Effector memory CD4-positive, alpha-beta T cell (primary cell): Measurements from ENCODE around the gene ZDHHC1.
"Not testable (repeated sequence)": the region's sequence is repeated elsewhere in the genome, so short reads cannot be mapped to it uniquely, and the experiment has no call there.

Experiments
- DNase-seq, 3 donors: peaks; one replicate each; pipeline ENCODE4 v3.0.0-alpha.2; 2020
- H3K27ac ChIP-seq: 2 replicates; pipeline ENCODE4 v1.7.0; 2013; ENCODE audit warnings: mild to moderate bottlenecking, low read length, moderate library complexity; ENCODE audit not compliant: insufficient read depth, poor library complexity, severe bottlenecking
- H3K27me3 ChIP-seq: replicated peaks from 2 replicates; pipeline ENCODE4 v1.7.0; 2013; ENCODE audit warnings: mild to moderate bottlenecking, low read length; ENCODE audit not compliant: insufficient read depth, control insufficient read depth, poor library complexity, severe bottlenecking
- H3K36me3 ChIP-seq: 2 replicates; pipeline ENCODE4 v1.7.0; 2013; ENCODE audit warnings: mild to moderate bottlenecking, low read length, moderate library complexity; ENCODE audit not compliant: control insufficient read depth, insufficient read depth
- H3K4me1 ChIP-seq: 2 replicates; pipeline ENCODE4 v1.7.0; 2013; ENCODE audit warnings: low read length, mild to moderate bottlenecking; ENCODE audit not compliant: control insufficient read depth, insufficient read depth, poor library complexity, severe bottlenecking
- H3K4me3 ChIP-seq: 2 replicates; pipeline ENCODE4 v1.7.0; 2013; ENCODE audit warnings: low read length, low read depth, mild to moderate bottlenecking; ENCODE audit not compliant: insufficient read depth, poor library complexity, severe bottlenecking
- H3K9me3 ChIP-seq: 2 replicates; pipeline ENCODE4 v1.7.0; 2013; ENCODE audit warnings: mild to moderate bottlenecking, low read length, moderate library complexity; ENCODE audit not compliant: control insufficient read depth

ZDHHC1 gene

GRCh38 chr16:67372664-67373063, 43.6 kb downstream of the ZDHHC1 start:
- no peak for DNase-seq

GRCh38 chr16:67370661-67371060, 45.6 kb downstream of the ZDHHC1 start:
- H3K4me3 ChIP-seq, result no peak overlapping the region
- no peaks in the 10 kb centered on the region for H3K27me3 ChIP-seq
- H3K4me1 ChIP-seq, result no peaks in the 10 kb centered on the region
- no peak overlapping the region for H3K27ac ChIP-seq
- DNase-seq, result no peak
- no peaks in the 10 kb centered on the region for H3K36me3 ChIP-seq
- H3K9me3 ChIP-seq, result no peaks in the 10 kb centered on the region

More at GRCh38 chr16:67372664-67373063, 43.6 kb downstream of the ZDHHC1 start:
- Histone ChIP-seq H3K9me3 (no peaks in the 10 kb centered on the region), H3K36me3 (no peaks in the 10 kb centered on the region), H3K4me3 (no peak overlapping the region), H3K27me3 (no peaks in the 10 kb centered on the region), H3K4me1 (no peaks in the 10 kb centered on the region), H3K27ac (no peak overlapping the region)

DNA sequence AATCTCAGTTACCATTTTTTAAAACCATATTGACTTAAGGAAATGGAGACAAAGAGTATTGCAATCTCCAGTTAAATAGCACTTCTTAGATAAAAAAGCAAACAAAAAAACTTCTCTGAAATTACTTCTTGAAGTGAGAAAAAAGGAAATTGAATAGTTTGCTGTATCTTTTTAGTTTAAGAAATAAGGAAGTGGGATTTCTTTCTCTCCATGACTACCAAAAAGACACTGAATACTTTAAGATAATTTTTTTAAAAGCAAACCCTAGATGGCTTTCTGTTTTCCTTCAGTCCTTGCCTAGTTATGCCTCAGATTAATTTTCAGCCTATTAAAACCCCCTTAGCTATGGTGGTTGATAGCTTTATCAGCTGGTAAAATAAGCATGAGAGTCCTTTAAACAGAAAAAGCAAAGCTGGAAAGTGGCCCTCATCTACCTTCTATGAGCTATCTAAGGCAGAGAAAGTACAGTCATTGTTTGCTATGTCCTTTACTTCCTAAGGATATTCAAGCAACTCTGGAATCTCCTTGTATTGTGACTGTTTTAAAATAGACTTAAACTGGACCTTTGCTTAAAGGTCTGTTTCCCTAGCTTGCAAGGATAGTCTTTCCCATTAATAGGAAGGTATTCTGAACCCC, 51.6 kb downstream of the ZDHHC1 start:
- H3K4me3 ChIP-seq, result no peak overlapping the region
- no peaks in the 10 kb centered on the region for H3K4me1 ChIP-seq
- H3K36me3 ChIP-seq, result no peaks in the 10 kb centered on the region
- H3K9me3 ChIP-seq, result no peaks in the 10 kb centered on the region
- H3K27ac ChIP-seq, result no peak overlapping the region
- H3K27me3 ChIP-seq, result no peaks in the 10 kb centered on the region
- DNase-seq, result no peak

- H3K27me3 ChIP-seq, result no peaks in the 10 kb centered on the region
- no peak overlapping the region for H3K27ac ChIP-seq
- DNase-seq, result no peak
- H3K4me1 ChIP-seq, result no peaks in the 10 kb centered on the region
- H3K36me3 ChIP-seq, result no peaks in the 10 kb centered on the region
- H3K4me3 ChIP-seq, result no peak overlapping the region
- H3K9me3 ChIP-seq, result no peaks in the 10 kb centered on the region
These were observed 55.2 kb downstream of the ZDHHC1 start for GRCh38 chr16:67361038-67361437.

DNA sequence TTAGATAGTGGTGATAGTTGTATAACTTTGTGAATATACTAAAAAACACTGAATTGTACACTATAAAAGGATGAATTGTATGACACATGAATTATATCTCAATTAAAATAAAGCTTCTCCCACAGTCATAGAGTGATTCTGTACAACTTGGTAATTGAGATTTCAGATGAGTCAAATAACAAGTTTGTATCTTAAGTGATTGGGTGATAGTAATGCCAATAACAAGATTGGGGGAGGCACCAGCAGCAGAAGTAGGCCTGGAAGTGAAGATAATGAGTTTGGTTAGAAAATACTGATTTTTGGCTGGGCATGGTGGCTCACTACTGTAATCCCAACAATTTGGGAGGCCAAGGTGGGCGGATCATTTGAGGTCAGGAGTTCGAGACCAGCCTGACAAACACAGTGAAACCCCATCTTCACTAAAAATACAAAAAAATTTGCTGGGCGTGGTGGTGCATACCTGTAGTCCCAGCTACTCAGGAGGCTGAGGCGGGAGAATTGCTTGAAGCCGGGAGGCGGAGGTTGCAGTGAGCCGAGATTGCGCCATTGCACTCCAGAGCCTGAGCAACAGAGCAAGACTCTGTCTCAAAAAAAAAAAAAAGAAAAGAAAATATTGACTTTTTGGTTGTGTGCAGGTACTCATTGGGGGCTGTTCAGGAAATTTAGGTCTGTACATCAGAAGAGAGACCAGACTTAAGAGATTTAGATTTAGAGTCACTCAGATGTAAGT, 56.6 kb downstream of the ZDHHC1 start:
- H3K36me3 ChIP-seq, H3K9me3 ChIP-seq, H3K27ac ChIP-seq, DNase-seq, H3K4me3 ChIP-seq, H3K4me1 ChIP-seq, H3K27me3 ChIP-seq: not testable (repeated sequence)

DNA sequence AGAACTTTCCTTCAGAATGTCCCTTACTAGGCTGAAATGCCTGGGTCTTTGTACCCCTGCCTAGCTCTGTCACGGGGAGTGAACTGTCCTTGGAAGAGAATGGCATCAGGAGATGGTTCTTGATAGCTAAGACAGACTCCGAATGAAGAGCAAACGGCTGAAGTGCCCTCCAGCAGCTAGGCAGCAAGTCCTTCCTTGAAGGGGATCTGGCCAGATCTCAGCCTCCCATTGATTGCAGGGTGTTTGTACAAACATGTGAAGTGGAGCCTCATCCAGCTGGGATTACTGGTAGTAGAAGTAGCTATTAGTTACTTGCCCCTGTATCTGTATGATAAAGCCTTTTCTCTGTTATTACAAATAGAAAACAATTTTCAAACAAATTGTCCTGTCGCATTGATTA, 58.7 kb downstream of the ZDHHC1 start:
- H3K27me3 ChIP-seq, result no peaks in the 10 kb centered on the region

DNA sequence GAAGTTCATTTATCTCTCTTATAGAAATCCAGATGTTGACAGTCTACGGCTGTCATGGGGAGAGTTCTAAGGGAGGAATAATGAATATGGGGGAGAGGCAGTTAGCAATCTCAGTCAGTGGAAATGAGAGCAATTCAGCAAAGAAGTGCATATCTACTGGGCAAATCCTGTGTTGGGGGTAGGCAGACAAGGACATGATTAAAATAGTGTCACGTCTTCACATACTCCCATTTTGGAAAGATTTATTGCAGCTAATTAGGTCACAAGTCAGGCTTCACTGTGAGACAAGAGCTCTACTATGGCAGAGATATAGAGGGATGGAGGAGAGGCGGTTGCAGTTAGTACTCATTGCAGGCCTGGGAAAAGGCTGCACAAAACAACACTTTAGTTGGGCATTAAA, 59.9 kb downstream of the ZDHHC1 start:
- Histone ChIP-seq H3K4me3 (no peak overlapping the region), H3K9me3 (no peaks in the 10 kb centered on the region), H3K27ac (no peak overlapping the region), H3K36me3 (no peaks in the 10 kb centered on the region), H3K27me3 (no peaks in the 10 kb centered on the region), H3K4me1 (no peaks in the 10 kb centered on the region)
- DNase-seq, result no peak

More for the DNA sequence above, 58.7 kb downstream of the ZDHHC1 start:
- DNase-seq, result no peak
- no peak overlapping the region for H3K27ac ChIP-seq
- no peaks in the 10 kb centered on the region for H3K36me3 ChIP-seq
- no peak overlapping the region for H3K4me3 ChIP-seq
- H3K9me3 ChIP-seq, result no peaks in the 10 kb centered on the region
- no peaks in the 10 kb centered on the region for H3K4me1 ChIP-seq

DNA sequence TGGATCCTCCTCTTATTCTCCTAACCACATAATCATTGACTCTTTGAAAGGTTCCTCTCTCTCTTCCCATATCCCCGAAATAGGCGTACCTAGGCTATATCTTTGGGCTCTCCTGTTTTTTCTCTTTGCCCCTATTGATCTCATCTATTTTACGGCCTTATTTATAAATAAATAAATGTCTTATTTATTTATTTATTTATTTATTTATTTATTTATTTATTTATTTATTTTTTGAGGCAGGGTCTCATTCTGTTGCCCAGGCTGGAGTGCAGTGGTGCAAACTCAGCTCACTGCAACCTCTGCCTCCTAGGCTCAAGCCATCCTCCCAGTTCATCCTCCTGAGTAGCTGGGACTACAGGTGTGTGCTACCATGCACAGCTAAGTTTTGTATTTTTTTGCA, 63.8 kb downstream of the ZDHHC1 start:
- H3K27ac ChIP-seq, H3K4me1 ChIP-seq, H3K36me3 ChIP-seq, H3K9me3 ChIP-seq, H3K4me3 ChIP-seq, H3K27me3 ChIP-seq, DNase-seq: not testable (repeated sequence)

GRCh38 chr16:67350324-67350723, 66.0 kb downstream of the ZDHHC1 start:
- no peaks in the 10 kb centered on the region for H3K27me3 ChIP-seq
- DNase-seq, result no peak
- no peaks in the 10 kb centered on the region for H3K36me3 ChIP-seq
- H3K4me1 ChIP-seq, result no peaks in the 10 kb centered on the region
- no peaks in the 10 kb centered on the region for H3K9me3 ChIP-seq
- no peak overlapping the region for H3K4me3 ChIP-seq
- H3K27ac ChIP-seq, result no peak overlapping the region

GRCh38 chr16:67349172-67349571, 67.1 kb downstream of the ZDHHC1 start:
- no peaks in the 10 kb centered on the region for H3K36me3 ChIP-seq
- no peaks in the 10 kb centered on the region for H3K9me3 ChIP-seq
- H3K27me3 ChIP-seq, result no peaks in the 10 kb centered on the region
- no peaks in the 10 kb centered on the region for H3K4me1 ChIP-seq
- no peak overlapping the region for H3K4me3 ChIP-seq
- no peak for DNase-seq
- no peak overlapping the region for H3K27ac ChIP-seq
